ENCODE results near the gene MAGOH.

GRCh38 chr1:53196485-53197290, 41.6 kb downstream of the MAGOH start, which contains the start of gene CPT2:
- TF ChIP-seq EZH2 (IDR thresholded peaks at IDR 0.05) (no peak), POLR2AphosphoS5 (IDR thresholded peaks at IDR 0.05; ENCODE audit: borderline replicate concordance, low read depth, low read length) (peak; percentile 95), FOXP2 (optimal IDR thresholded peaks at IDR 0.05; ENCODE audit: control extremely low read depth, extremely low read length, insufficient read depth) (no peak)

Measured in SK-N-MC (cell line).